HG02798 (cell line): ENCODE results near the gene KNDC1.
"Not testable (repeated sequence)": the region's sequence is repeated elsewhere in the genome, so short reads cannot be mapped to it uniquely, and the experiment has no call there.

ENCODE experiments used
- ATAC-seq: cut with Tn5 transposase; IDR thresholded peaks from one replicate; pipeline ENCODE4 v1.9.1; 2021; ENCODE audit warnings: mild to moderate bottlenecking; ENCODE audit not compliant: unreplicated experiment, poor library complexity

KNDC1 gene

GRCh38 chr10:133139551-133140065, 20.4 kb upstream of the KNDC1 start:
- ATAC-seq = no peak

- no peak for ATAC-seq
These were observed 19.4 kb upstream of the KNDC1 start for GRCh38 chr10:133140417-133141143.

GRCh38 chr10:133141144-133141957, 18.7 kb upstream of the KNDC1 start:
- ATAC-seq = no peak

GRCh38 chr10:133141958-133142340, 18.1 kb upstream of the KNDC1 start:
- ATAC-seq = no peak

GRCh38 chr10:133142523-133143199, 17.4 kb upstream of the KNDC1 start:
- no peak for ATAC-seq

- ATAC-seq = no peak
These were observed 16.9 kb upstream of the KNDC1 start for GRCh38 chr10:133143200-133143533.

- ATAC-seq = no peak
These were observed 16.5 kb upstream of the KNDC1 start for GRCh38 chr10:133143546-133143945.

GRCh38 chr10:133144771-133145170, 15.2 kb upstream of the KNDC1 start:
- no peak for ATAC-seq

GRCh38 chr10:133150226-133150625, 9.8 kb upstream of the KNDC1 start:
- no peak for ATAC-seq

GRCh38 chr10:133150656-133151055, 9.4 kb upstream of the KNDC1 start:
- ATAC-seq = no peak

GRCh38 chr10:133151071-133151470, 8.9 kb upstream of the KNDC1 start:
- not testable (repeated sequence) for ATAC-seq

GRCh38 chr10:133151543-133151972, 8.5 kb upstream of the KNDC1 start:
- no peak for ATAC-seq

GRCh38 chr10:133154411-133154810, 5.6 kb upstream of the KNDC1 start:
- ATAC-seq = no peak

GRCh38 chr10:133154996-133155778, 4.8 kb upstream of the KNDC1 start:
- no peak for ATAC-seq

- no peak for ATAC-seq
These were observed 3.1 kb upstream of the KNDC1 start for GRCh38 chr10:133156674-133157579.

- ATAC-seq = no peak
These were observed 2.2 kb upstream of the KNDC1 start for GRCh38 chr10:133157662-133158436.

GRCh38 chr10:133158437-133158755, 1.6 kb upstream of the KNDC1 start:
- no peak for ATAC-seq

GRCh38 chr10:133158756-133159610, 1.0 kb upstream of the KNDC1 start:
- no peak for ATAC-seq
